Measurements from ENCODE around the gene HTR3C.

- TF ChIP-seq CTCF (IDR thresholded peaks at IDR 0.05) (no peak), POLR2A (IDR thresholded peaks at IDR 0.05) (no peak), POLR2AphosphoS5 (IDR thresholded peaks at IDR 0.05) (no peak)
Observed at GRCh38 chr3:184003187-184003967, 49.5 kb upstream of the HTR3C start.

All from transverse colon (tissue), 4 donors.